DOHH2 (cell line): ENCODE results near the gene NTPCR.

Experiments used
- H3F3A ChIP-seq: fragments of 200-600 bp; sonication (generic), shearing (Covaris generic); 2 replicates; pipeline ENCODE4 v1.6.0; 2016; ENCODE audit warnings: antibody characterized with exemption, mild to moderate bottlenecking; ENCODE audit not compliant: control insufficient read depth, insufficient read depth
- H3K27ac ChIP-seq: fragments of 200-600 bp; sonication (generic); 2 replicates; pipeline ENCODE4 v1.5.1; 2014; ENCODE audit warnings: low read depth, mild to moderate bottlenecking, low read length, moderate library complexity
- H3K27me3 ChIP-seq: fragments of 200-600 bp; sonication (generic); 2 replicates; pipeline ENCODE4 v1.6.1; 2014; ENCODE audit warnings: mild to moderate bottlenecking, low read length, mixed read lengths; ENCODE audit not compliant: control insufficient read depth
- H3K36me3 ChIP-seq: fragments of 200-600 bp; sonication (generic); 2 replicates; pipeline ENCODE4 v1.6.1; 2014; ENCODE audit warnings: mild to moderate bottlenecking, low read length, moderate library complexity, mixed read lengths; ENCODE audit not compliant: control insufficient read depth
- H3K4me1 ChIP-seq: fragments of 200-600 bp; sonication (generic); 2 replicates; pipeline ENCODE4 v1.6.1; 2014; ENCODE audit warnings: mild to moderate bottlenecking, low read length, mixed read lengths; ENCODE audit not compliant: control insufficient read depth
- H3K4me2 ChIP-seq: fragments of 200-600 bp; sonication (generic); 2 replicates; pipeline ENCODE4 v1.6.0; 2014; ENCODE audit warnings: mild to moderate bottlenecking, low read length, moderate library complexity
- H3K4me3 ChIP-seq: fragments of 200-600 bp; sonication (generic); 2 replicates; pipeline ENCODE4 v1.5.1; 2014; ENCODE audit warnings: mild to moderate bottlenecking, low read length, mixed read lengths
- H3K79me2 ChIP-seq: fragments of 200-600 bp; sonication (generic); 2 replicates; pipeline ENCODE4 v1.6.1; 2014; ENCODE audit warnings: mild to moderate bottlenecking, low read length, mixed read lengths; ENCODE audit not compliant: control insufficient read depth
- H3K9me2 ChIP-seq: fragments of 200-600 bp; sonication (generic); replicated peaks from 2 replicates; pipeline ENCODE4 v1.6.1; 2014; ENCODE audit warnings: mild to moderate bottlenecking, low read length, mixed read lengths; ENCODE audit not compliant: control insufficient read depth
- H3K9me3 ChIP-seq: fragments of 200-600 bp; sonication (generic); 2 replicates; pipeline ENCODE4 v1.6.1; 2014; ENCODE audit warnings: antibody characterized with exemption, low read length, mixed read lengths; ENCODE audit not compliant: control insufficient read depth, insufficient read depth
- H4K20me1 ChIP-seq: fragments of 200-600 bp; sonication (generic); 2 replicates; pipeline ENCODE4 v1.6.0; 2014; ENCODE audit warnings: low read depth, mild to moderate bottlenecking, antibody characterized with exemption, low read length, moderate library complexity; ENCODE audit not compliant: control insufficient read depth, insufficient read depth
- CTCF ChIP-seq: fragments of 200-600 bp; sonication (generic); IDR thresholded peaks from one replicate; pipeline ENCODE4 v1.5.1; 2014; ENCODE audit warnings: antibody characterized with exemption, mild to moderate bottlenecking, low read depth, low read length; ENCODE audit not compliant: poor library complexity, severe bottlenecking
- EZH2phosphoT487 ChIP-seq: fragments of 200-600 bp; sonication (generic); IDR thresholded peaks from 2 replicates; pipeline ENCODE4 v1.6.1; 2017; ENCODE audit warnings: borderline replicate concordance, mild to moderate bottlenecking, antibody characterized with exemption, low read length, moderate library complexity, mixed read lengths

The NTPCR gene

GRCh38 chr1:232986527-232986922 lies 36.1 kb downstream of the NTPCR start:
- H3K9me2 ChIP-seq = no peaks in the 10 kb centered on the region
- no peaks in the 10 kb centered on the region for H3K4me1 ChIP-seq
- no peaks in the 10 kb centered on the region for H3K9me3 ChIP-seq
- no peaks in the 10 kb centered on the region for H3K79me2 ChIP-seq
- H3K36me3 ChIP-seq = no peaks in the 10 kb centered on the region
- no peak overlapping the region for H3K4me2 ChIP-seq
- TF ChIP-seq EZH2phosphoT487 (no peak), CTCF (no peak)
- no peak overlapping the region for H3K4me3 ChIP-seq
- H3K27ac ChIP-seq = no peak overlapping the region
- H3K27me3 ChIP-seq = no peaks in the 10 kb centered on the region
- no peaks in the 10 kb centered on the region for H4K20me1 ChIP-seq
- H3F3A ChIP-seq = no peaks in the 10 kb centered on the region

GRCh38 chr1:232987046-232987773 lies 36.8 kb downstream of the NTPCR start:
- Histone ChIP-seq H3K4me1 (no peaks in the 10 kb centered on the region), H3K27me3 (no peaks in the 10 kb centered on the region), H3K27ac (no peak overlapping the region), H3K4me3 (no peak overlapping the region), H3F3A (no peaks in the 10 kb centered on the region), H3K9me3 (no peaks in the 10 kb centered on the region), H3K4me2 (no peak overlapping the region), H4K20me1 (no peaks in the 10 kb centered on the region), H3K79me2 (no peaks in the 10 kb centered on the region), H3K9me2 (no peaks in the 10 kb centered on the region), H3K36me3 (no peaks in the 10 kb centered on the region)
- TF ChIP-seq CTCF (no peak), EZH2phosphoT487 (no peak)

GRCh38 chr1:232987774-232988140 lies 37.3 kb downstream of the NTPCR start:
- Histone ChIP-seq H3K36me3 (no peaks in the 10 kb centered on the region), H3K4me2 (no peak overlapping the region), H4K20me1 (no peaks in the 10 kb centered on the region), H3F3A (no peaks in the 10 kb centered on the region), H3K4me1 (no peaks in the 10 kb centered on the region), H3K27ac (no peak overlapping the region), H3K4me3 (no peak overlapping the region), H3K79me2 (no peaks in the 10 kb centered on the region), H3K9me2 (no peaks in the 10 kb centered on the region), H3K9me3 (no peaks in the 10 kb centered on the region), H3K27me3 (no peaks in the 10 kb centered on the region)
- TF ChIP-seq EZH2phosphoT487 = no peak
- TF ChIP-seq CTCF = no peak

- TF ChIP-seq EZH2phosphoT487 (no peak), CTCF (no peak)
- H3K4me2 ChIP-seq = no peak overlapping the region
- no peak overlapping the region for H3K4me3 ChIP-seq
- H3K27ac ChIP-seq = no peak overlapping the region
- no peaks in the 10 kb centered on the region for H4K20me1 ChIP-seq
- peaks cover 4% of the 10 kb centered on the region; the same call in 1 of the 2 replicates for H3K9me3 ChIP-seq
- no peaks in the 10 kb centered on the region for H3F3A ChIP-seq
- H3K79me2 ChIP-seq = no peaks in the 10 kb centered on the region
- H3K27me3 ChIP-seq = no peaks in the 10 kb centered on the region
- H3K4me1 ChIP-seq = no peaks in the 10 kb centered on the region
- H3K36me3 ChIP-seq = no peaks in the 10 kb centered on the region
- H3K9me2 ChIP-seq = no peaks in the 10 kb centered on the region
Measured at GRCh38 chr1:232988572-232989040, 38.2 kb downstream of the NTPCR start.
